A549 treated with GW870086 at 1 μM for 4 hours (cell line): ENCODE data around the gene HMGCS1. TPM values are rescaled to one million over a fixed set of nuclear protein-coding genes. Genes with fewer than 3 reads are reported as not detected.

Experiments
- total RNA-seq: library from RNA; stranded (reverse); fragments of 200-300 nt; extraction: Qiagen RNA extraction; gene quantifications from 5 replicates; pipeline ENCODE4 v1.2.3, GENCODE V29; 2022; ENCODE audit warnings: low read depth

HMGCS1 gene
- 56.3 to 63.7 TPM (median 61.4 TPM) in 5 replicates for total RNA-seq

GRCh38 chr5:43313035-43313853 is at the start of gene HMGCS1:
TSS of gene HMGCS1 (minus strand) at chr5:43313412. CDS start at chr5:43298965, 14,447 bp downstream.

Other genes with a start within 250 kb of the HMGCS1 start
- gene ZNF131, start 192.5 kb downstream of the HMGCS1 start, total RNA-seq, result 18.8 to 25.7 TPM (median 23.9 TPM) in 5 replicates
- gene NIM1K, start 121.2 kb downstream of the HMGCS1 start, total RNA-seq, result 0.20 to 0.35 TPM (median 0.29 TPM) in 5 replicates
- 0.07 to 0.23 TPM (median 0.13 TPM) in 5 replicates for gene CCL28, start 99.0 kb upstream of the HMGCS1 start, total RNA-seq
- 14.2 to 22.8 TPM (median 22.5 TPM) in 5 replicates for gene TMEM267, start 170.5 kb upstream of the HMGCS1 start, total RNA-seq
- gene C5orf34, start 201.7 kb upstream of the HMGCS1 start, total RNA-seq, result 4.0 to 4.9 TPM (median 4.5 TPM) in 5 replicates
- 93.7 to 124 TPM (median 118 TPM) in 5 replicates for gene PAIP1, start 243.7 kb upstream of the HMGCS1 start, total RNA-seq